ENCODE data around the gene CCNF. TPM values are rescaled to one million over a fixed set of nuclear protein-coding genes. Genes with fewer than 3 reads are reported as not detected.
A peak's percentile ranks its signal among the peaks of the same experiment; 100 is the strongest.

The CCNF gene
- total and polyA plus RNA-seq, 2 donors: 2.2 to 9.6 TPM

GRCh38 chr16:2468233-2468724 is 39.0 kb downstream of the CCNF start:
- peak overlapping the region; percentile 47 for H3K4me3 ChIP-seq (ENCODE audit: low read depth, low read length)
- no peaks in the 10 kb centered on the region for H3K36me3 ChIP-seq (ENCODE audit: insufficient read depth)
- WGBS: 1% methylated on average over 38 of the region's 38 CpGs
- peaks cover 2% of the 10 kb centered on the region for H3K4me1 ChIP-seq (ENCODE audit: insufficient read depth)
- no peak overlapping the region for H3K27ac ChIP-seq (ENCODE audit: low read depth)
- no peak for DNase-seq (ENCODE audit: extremely low spot score)

GRCh38 chr16:2468725-2469398 is 39.6 kb downstream of the CCNF start:
- Histone ChIP-seq H3K36me3 (ENCODE audit: insufficient read depth) (no peaks in the 10 kb centered on the region), H3K4me3 (ENCODE audit: low read depth, low read length) (no peak overlapping the region), H3K27ac (ENCODE audit: low read depth) (no peak overlapping the region), H3K4me1 (ENCODE audit: insufficient read depth) (peaks cover 2% of the 10 kb centered on the region)
- WGBS: 26% methylated on average over 14 of the region's 14 CpGs
- DNase-seq (ENCODE audit: extremely low spot score): no peak

- Histone ChIP-seq H3K36me3 (ENCODE audit: insufficient read depth) (no peaks in the 10 kb centered on the region), H3K4me1 (ENCODE audit: insufficient read depth) (peaks cover 2% of the 10 kb centered on the region), H3K4me3 (ENCODE audit: low read depth, low read length) (no peak overlapping the region), H3K27ac (ENCODE audit: low read depth) (no peak overlapping the region)
- DNase-seq (ENCODE audit: extremely low spot score): no peak
- WGBS: 56% methylated on average over 16 of the region's 16 CpGs
These were observed 40.4 kb downstream of the CCNF start for GRCh38 chr16:2469399-2470233.

- Histone ChIP-seq H3K36me3 (ENCODE audit: insufficient read depth) (no peaks in the 10 kb centered on the region), H3K27ac (ENCODE audit: low read depth) (no peak overlapping the region), H3K4me1 (ENCODE audit: insufficient read depth) (peaks cover 2% of the 10 kb centered on the region), H3K4me3 (ENCODE audit: low read depth, low read length) (no peak overlapping the region)
- 81% methylated on average over 7 of the region's 7 CpGs for WGBS
- DNase-seq (ENCODE audit: extremely low spot score): no peak
These were observed 41.0 kb downstream of the CCNF start for GRCh38 chr16:2470234-2470601.

GRCh38 chr16:2470603-2471015 is 41.4 kb downstream of the CCNF start:
- WGBS: 32% methylated on average over 9 of the region's 9 CpGs
- Histone ChIP-seq H3K4me1 (ENCODE audit: insufficient read depth) (peaks cover 2% of the 10 kb centered on the region), H3K27ac (ENCODE audit: low read depth) (no peak overlapping the region), H3K36me3 (ENCODE audit: insufficient read depth) (no peaks in the 10 kb centered on the region), H3K4me3 (ENCODE audit: low read depth, low read length) (no peak overlapping the region)
- DNase-seq (ENCODE audit: extremely low spot score): no peak

GRCh38 chr16:2471016-2471652 is 41.9 kb downstream of the CCNF start, which contains the start of gene NTN3:
Gene NTN3 (plus strand): TSS chr16:2471297. CDS start chr16:2471702, 405 bp downstream.
- peak; percentile 46 for DNase-seq (ENCODE audit: extremely low spot score)
- Histone ChIP-seq H3K4me1 (ENCODE audit: insufficient read depth) (peaks cover 2% of the 10 kb centered on the region), H3K27ac (ENCODE audit: low read depth) (no peak within 1 kb of the TSS), H3K4me3 (ENCODE audit: low read depth, low read length) (peak within 1 kb of the TSS; percentile 10), H3K36me3 (ENCODE audit: insufficient read depth) (no peaks in the 10 kb centered on the region)
- WGBS: under 1% methylated on average over 59 of the region's 59 CpGs

GRCh38 chr16:2471653-2472487 is 42.6 kb downstream of the CCNF start:
- Histone ChIP-seq H3K4me3 (ENCODE audit: low read depth, low read length) (peak overlapping the region; percentile 10), H3K36me3 (ENCODE audit: insufficient read depth) (no peaks in the 10 kb centered on the region), H3K27ac (ENCODE audit: low read depth) (no peak overlapping the region), H3K4me1 (ENCODE audit: insufficient read depth) (peaks cover 2% of the 10 kb centered on the region)
- DNase-seq (ENCODE audit: extremely low spot score): no peak
- WGBS: 38% methylated on average over 61 of the region's 61 CpGs

GRCh38 chr16:2472488-2472864 is 43.2 kb downstream of the CCNF start:
- WGBS: 96% methylated on average over 27 of the region's 27 CpGs
- DNase-seq (ENCODE audit: extremely low spot score): no peak
- H3K27ac ChIP-seq (ENCODE audit: low read depth): no peak overlapping the region
- H3K36me3 ChIP-seq (ENCODE audit: insufficient read depth): no peaks in the 10 kb centered on the region
- H3K4me3 ChIP-seq (ENCODE audit: low read depth, low read length): no peak overlapping the region
- H3K4me1 ChIP-seq (ENCODE audit: insufficient read depth): peaks cover 2% of the 10 kb centered on the region

GRCh38 chr16:2472885-2473445 is 43.7 kb downstream of the CCNF start:
- H3K4me1 ChIP-seq (ENCODE audit: insufficient read depth): peaks cover 2% of the 10 kb centered on the region
- H3K36me3 ChIP-seq (ENCODE audit: insufficient read depth): no peaks in the 10 kb centered on the region
- WGBS: 93% methylated on average over 14 of the region's 14 CpGs
- DNase-seq (ENCODE audit: extremely low spot score): no peak
- no peak overlapping the region for H3K27ac ChIP-seq (ENCODE audit: low read depth)
- no peak overlapping the region for H3K4me3 ChIP-seq (ENCODE audit: low read depth, low read length)

- no peak overlapping the region for H3K27ac ChIP-seq (ENCODE audit: low read depth)
- WGBS: 6% methylated on average over 49 of the region's 49 CpGs
- DNase-seq (ENCODE audit: extremely low spot score): no peak
- H3K4me1 ChIP-seq (ENCODE audit: insufficient read depth): no peaks in the 10 kb centered on the region
- H3K4me3 ChIP-seq (ENCODE audit: low read depth, low read length): peak overlapping the region; percentile 83
- H3K36me3 ChIP-seq (ENCODE audit: insufficient read depth): no peaks in the 10 kb centered on the region
These were observed 44.2 kb downstream of the CCNF start for GRCh38 chr16:2473446-2473926.

GRCh38 chr16:2473999-2474876 is 45.0 kb downstream of the CCNF start:
- Histone ChIP-seq H3K4me1 (ENCODE audit: insufficient read depth) (no peaks in the 10 kb centered on the region), H3K4me3 (ENCODE audit: low read depth, low read length) (peak overlapping the region; percentile 83), H3K27ac (ENCODE audit: low read depth) (no peak overlapping the region), H3K36me3 (ENCODE audit: insufficient read depth) (no peaks in the 10 kb centered on the region)
- no peak for DNase-seq (ENCODE audit: extremely low spot score)
- under 1% methylated on average over 100 of the region's 100 CpGs for WGBS

- Histone ChIP-seq H3K4me3 (ENCODE audit: low read depth, low read length) (peak within 1 kb of the TSS; percentile 83), H3K4me1 (ENCODE audit: insufficient read depth) (no peaks in the 10 kb centered on the region), H3K27ac (ENCODE audit: low read depth) (no peak within 1 kb of the TSS), H3K36me3 (ENCODE audit: insufficient read depth) (no peaks in the 10 kb centered on the region)
- under 1% methylated on average over 77 of the region's 77 CpGs for WGBS
- DNase-seq (ENCODE audit: extremely low spot score): no peak
These were observed 45.7 kb downstream of the CCNF start, which contains the start of gene TBC1D24 for GRCh38 chr16:2474877-2475412. Gene TBC1D24 (plus strand): TSS chr16:2475127. CDS start chr16:2496149, 21,022 bp downstream.
